ENCODE measurements around the gene EIF4E2. TPM values are rescaled to one million over a fixed set of nuclear protein-coding genes. Genes with fewer than 3 reads are reported as not detected.

The EIF4E2 gene
- total and polyA plus RNA-seq, 2 of the 4 experiments (the other 2 are of a cell fraction): 52.1 to 105 TPM

DNA sequence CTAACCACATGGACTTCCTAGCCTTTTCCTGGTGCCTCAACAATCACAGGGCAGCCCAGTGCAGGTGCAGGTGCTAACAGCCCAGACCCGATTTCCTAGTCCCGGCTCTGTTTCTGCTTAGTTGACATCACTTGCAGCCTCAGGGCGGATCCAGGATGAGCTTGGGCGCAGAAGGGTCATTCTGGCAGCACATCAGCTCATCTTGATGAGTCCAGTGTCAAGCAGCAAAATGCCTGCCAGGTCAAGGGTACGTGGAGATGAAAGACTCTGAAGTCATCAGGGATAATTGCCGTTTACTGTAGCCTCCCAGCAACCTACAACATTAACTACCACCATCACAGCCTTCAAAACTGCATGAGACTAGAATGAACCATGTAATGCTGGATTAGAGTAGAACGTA, 43.5 kb downstream of the EIF4E2 start:
- H2BK5ac ChIP-seq (ENCODE audit: low read depth, low read length, poor library complexity, severe bottlenecking): no peak overlapping the region
- H2BK15ac ChIP-seq (ENCODE audit: low read depth, low read length): no peak overlapping the region
- no peak overlapping the region for H3K4ac ChIP-seq (ENCODE audit: low read depth, low read length)
- no peak overlapping the region for H3K4me2 ChIP-seq (ENCODE audit: low read depth, low read length)
- H2AFZ ChIP-seq (replicated peaks; ENCODE audit: low read length, poor library complexity): no peak overlapping the region
- DNase-seq (no peak), ATAC-seq (ENCODE audit: low read depth) (no peak)
- TF ChIP-seq RCOR1 (IDR thresholded peaks at IDR 0.05; ENCODE audit: insufficient replicate concordance, low read length) (no peak), RFX5 (IDR thresholded peaks at IDR 0.05; ENCODE audit: low read depth, low read length) (no peak), USF2 (IDR thresholded peaks at IDR 0.05; ENCODE audit: low read depth, low read length) (no peak), MAZ (IDR thresholded peaks at IDR 0.05; ENCODE audit: borderline replicate concordance, low read depth, low read length) (no peak), RAD21 (IDR thresholded peaks at IDR 0.05; ENCODE audit: low read length) (no peak), CHD1 (IDR thresholded peaks at IDR 0.05; ENCODE audit: low read depth, low read length) (no peak), MXI1 (IDR thresholded peaks at IDR 0.05; ENCODE audit: borderline replicate concordance, low read depth, low read length) (no peak), CTCF (conservative IDR thresholded peaks at IDR 0.05; ENCODE audit: low read depth, low read length) (no peak), NFE2L2 (IDR thresholded peaks at IDR 0.05; ENCODE audit: low read depth, low read length) (no peak), FOS (IDR thresholded peaks at IDR 0.05; ENCODE audit: low read depth, low read length) (no peak), MAFK (IDR thresholded peaks at IDR 0.05; ENCODE audit: low read depth, low read length) (no peak), POLR2A (IDR thresholded peaks at IDR 0.05; ENCODE audit: low read depth, low read length) (no peak), ELK1 (IDR thresholded peaks at IDR 0.05; ENCODE audit: borderline replicate concordance, low read depth, low read length) (no peak), BHLHE40 (IDR thresholded peaks at IDR 0.05; ENCODE audit: low read depth, low read length) (no peak), CEBPB (IDR thresholded peaks at IDR 0.05; ENCODE audit: low read depth, low read length) (no peak), SMC3 (IDR thresholded peaks at IDR 0.05; ENCODE audit: low read depth, low read length) (no peak)
- no peak overlapping the region for H3K4me3 ChIP-seq (ENCODE audit: insufficient read depth, low read depth, low read length)
- intact Hi-C loops (cut with micrococcal nuclease): no loop called here
- H3K56ac ChIP-seq (ENCODE audit: extremely low read depth, insufficient read depth, low read length): no peak overlapping the region
- 87% methylated on average over 3 of the region's 7 CpGs; no CpG with 5 or more reads in 1 of the 2 experiments for WGBS, 2 experiments (ENCODE audit: extremely low coverage in 2 of 2, insufficient read length in 1 of 2)
- no peak overlapping the region for H2BK20ac ChIP-seq (ENCODE audit: low read depth, low read length)
- H2AK9ac ChIP-seq (replicated peaks; ENCODE audit: low read depth, low read length, poor library complexity): no peak overlapping the region
- H4K8ac ChIP-seq (ENCODE audit: low read depth in 2 of 2, low read length in 2 of 2): no peak overlapping the region
- no peaks in the 10 kb centered on the region for H3K9me3 ChIP-seq (ENCODE audit: control insufficient read depth, insufficient read depth, low read length)
- no peak overlapping the region for H3K27ac ChIP-seq (ENCODE audit: insufficient read depth, low read length)
- H3K18ac ChIP-seq (ENCODE audit: low read depth, low read length): no peak overlapping the region
- H3K14ac ChIP-seq (replicated peaks; ENCODE audit: low read depth, low read length): no peak overlapping the region
- H3K4me1 ChIP-seq (ENCODE audit: control insufficient read depth, insufficient read depth, low read length): no peaks in the 10 kb centered on the region
- in situ Hi-C loops (cut with MboI; ENCODE audit: low sequenced_read_pairs): no loop called here
- H3K9ac ChIP-seq (ENCODE audit: low read depth, low read length): no peak overlapping the region
- no peaks in the 10 kb centered on the region; the same call in 1 of the 2 replicates for H3K27me3 ChIP-seq (ENCODE audit: control insufficient read depth, insufficient read depth, low read length)
- no peaks in the 10 kb centered on the region for H4K20me1 ChIP-seq (ENCODE audit: insufficient read depth, low read length)
- H4K5ac ChIP-seq (ENCODE audit: low read depth, low read length): no peak overlapping the region
- no peaks in the 10 kb centered on the region for H3K36me3 ChIP-seq (ENCODE audit: control insufficient read depth, insufficient read depth, low read length)
- H3K9me1 ChIP-seq (ENCODE audit: insufficient read depth, low read length): peaks cover 3% of the 10 kb centered on the region; the same call in 1 of the 2 replicates
- ChIA-PET POLR2A (ENCODE audit: unreplicated experiment) (interaction anchor here (0.5 kb wide), 1 partner anchor 210 kb away, joined by 3 read pairs; no protein-coding TSS in a partner anchor), CTCF (interaction anchor here (1.2 kb wide), 1 partner anchor 11 kb away, joined by 3 read pairs; no protein-coding TSS in a partner anchor)
- H2AK5ac ChIP-seq (ENCODE audit: low read depth, low read length): peak overlapping the region; percentile 13; the same call in 1 of the 2 replicates
- no peak overlapping the region for H3K23ac ChIP-seq (ENCODE audit: low read depth, low read length)
- H2BK120ac ChIP-seq (ENCODE audit: low read depth, low read length): no peak overlapping the region
- H3K79me1 ChIP-seq (ENCODE audit: low read depth in 1 of 2, low read length in 2 of 2): no peaks in the 10 kb centered on the region
- no TSS peak for BruUV-seq (replicated peaks)
- no peak overlapping the region for H4K91ac ChIP-seq (ENCODE audit: insufficient read depth, low read depth, low read length)
- dilution Hi-C loops (cut with HindIII; ENCODE audit: low sequenced_read_pairs, unreplicated experiment): no loop called here

All from IMR-90 (cell line).